ENCODE results near the gene PCDHA10.
"Not testable (repeated sequence)": the region's sequence is repeated elsewhere in the genome, so short reads cannot be mapped to it uniquely, and the experiment has no call there.

The PCDHA10 gene

DNA sequence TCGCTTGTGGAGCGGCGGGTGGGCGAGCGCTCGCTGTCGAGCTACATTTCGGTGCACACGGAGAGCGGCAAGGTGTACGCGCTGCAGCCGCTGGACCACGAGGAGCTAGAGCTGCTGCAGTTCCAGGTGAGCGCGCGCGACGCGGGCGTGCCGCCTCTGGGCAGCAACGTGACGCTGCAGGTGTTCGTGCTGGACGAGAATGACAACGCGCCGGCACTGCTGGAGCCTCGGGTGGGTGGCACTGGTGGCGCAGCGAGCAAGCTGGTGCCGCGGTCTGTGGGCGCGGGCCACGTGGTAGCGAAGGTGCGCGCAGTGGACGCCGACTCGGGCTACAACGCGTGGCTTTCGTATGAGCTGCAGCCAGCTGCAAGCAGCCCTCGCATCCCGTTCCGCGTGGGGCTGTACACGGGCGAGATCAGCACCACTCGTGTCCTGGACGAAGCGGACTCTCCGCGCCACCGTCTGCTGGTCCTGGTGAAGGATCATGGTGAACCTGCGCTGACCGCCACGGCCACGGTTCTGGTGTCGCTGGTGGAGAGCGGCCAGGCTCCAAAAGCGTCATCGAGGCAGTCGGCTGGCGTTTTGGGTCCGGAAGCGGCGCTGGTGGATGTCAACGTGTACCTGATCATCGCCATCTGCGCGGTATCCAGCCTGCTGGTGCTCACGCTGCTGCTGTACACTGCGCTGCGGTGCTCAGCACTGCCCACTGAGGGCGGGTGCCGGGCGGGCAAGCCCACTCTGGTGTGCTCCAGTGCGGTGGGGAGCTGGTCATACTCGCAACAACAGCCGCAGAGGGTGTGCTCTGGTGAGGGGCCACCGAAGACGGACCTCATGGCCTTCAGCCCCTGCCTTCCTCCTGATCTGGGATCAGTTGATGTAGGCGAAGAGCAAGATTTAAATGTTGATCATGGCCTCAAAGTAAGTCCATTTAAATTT is 12.6 kb upstream of the PCDHA10 start:
- DNase-seq = no peak

DNA sequence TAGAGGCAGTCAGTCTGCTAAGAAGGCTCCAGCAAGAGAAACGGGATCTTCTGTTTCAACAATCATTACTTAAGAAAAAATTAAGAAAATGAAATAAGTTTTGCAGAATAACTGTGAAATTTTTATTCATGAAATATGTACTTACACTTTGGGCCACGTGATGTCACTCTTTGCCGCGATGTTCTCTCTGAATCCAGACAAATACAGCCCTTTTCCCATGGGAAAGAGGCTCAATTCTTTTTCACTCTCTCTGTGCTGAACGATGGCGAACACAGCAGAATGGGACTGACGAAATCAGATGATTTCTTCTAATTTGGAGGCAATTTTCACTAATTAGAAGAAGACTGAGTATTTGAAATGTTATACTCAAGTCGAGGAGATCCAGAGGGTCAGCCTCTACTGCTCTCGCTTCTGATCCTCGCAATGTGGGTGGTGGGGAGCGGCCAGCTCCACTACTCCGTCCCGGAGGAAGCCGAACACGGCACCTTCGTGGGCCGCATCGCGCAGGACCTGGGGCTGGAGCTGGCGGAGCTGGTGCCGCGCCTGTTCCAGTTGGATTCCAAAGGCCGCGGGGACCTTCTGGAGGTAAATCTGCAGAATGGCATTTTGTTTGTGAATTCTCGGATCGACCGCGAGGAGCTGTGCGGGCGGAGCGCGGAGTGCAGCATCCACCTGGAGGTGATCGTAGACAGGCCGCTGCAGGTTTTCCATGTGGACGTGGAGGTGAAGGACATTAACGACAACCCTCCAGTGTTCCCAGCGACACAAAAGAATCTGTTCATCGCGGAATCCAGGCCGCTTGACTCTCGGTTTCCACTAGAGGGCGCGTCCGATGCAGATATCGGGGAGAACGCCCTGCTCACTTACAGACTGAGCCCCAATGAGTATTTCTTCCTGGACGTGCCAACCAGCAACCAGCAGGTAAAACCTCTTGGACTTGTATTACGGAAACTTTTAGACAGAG is 7.3 kb upstream of the PCDHA10 start, which contains the start of gene PCDHA9:
PCDHA9 (plus strand) TSS at position 244 of the 964 bp plus-strand sequence; CDS start at position 358, 114 bp downstream.
- DNase-seq = not testable (repeated sequence)

DNA sequence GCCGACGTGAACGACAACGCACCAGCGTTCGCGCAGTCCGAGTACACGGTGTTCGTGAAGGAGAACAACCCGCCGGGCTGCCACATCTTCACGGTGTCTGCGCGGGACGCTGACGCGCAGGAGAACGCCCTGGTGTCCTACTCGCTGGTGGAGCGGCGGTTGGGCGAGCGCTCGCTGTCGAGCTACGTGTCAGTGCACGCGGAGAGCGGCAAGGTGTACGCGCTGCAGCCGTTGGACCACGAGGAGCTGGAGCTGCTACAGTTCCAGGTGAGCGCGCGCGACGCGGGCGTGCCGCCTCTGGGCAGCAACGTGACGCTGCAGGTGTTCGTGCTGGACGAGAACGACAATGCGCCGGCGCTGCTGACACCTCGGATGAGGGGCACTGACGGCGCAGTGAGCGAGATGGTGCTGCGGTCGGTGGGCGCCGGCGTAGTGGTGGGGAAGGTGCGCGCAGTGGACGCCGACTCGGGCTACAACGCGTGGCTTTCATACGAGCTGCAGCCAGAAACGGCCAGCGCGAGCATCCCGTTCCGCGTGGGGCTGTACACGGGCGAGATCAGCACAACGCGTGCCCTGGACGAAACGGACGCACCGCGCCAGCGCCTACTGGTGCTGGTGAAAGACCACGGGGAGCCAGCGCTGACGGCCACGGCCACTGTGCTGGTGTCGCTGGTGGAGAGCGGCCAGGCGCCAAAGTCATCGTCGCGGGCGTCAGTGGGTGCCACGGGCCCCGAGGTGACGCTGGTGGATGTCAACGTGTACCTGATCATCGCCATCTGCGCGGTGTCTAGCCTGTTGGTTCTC is 5.7 kb upstream of the PCDHA10 start:
- not testable (repeated sequence) for DNase-seq

DNA sequence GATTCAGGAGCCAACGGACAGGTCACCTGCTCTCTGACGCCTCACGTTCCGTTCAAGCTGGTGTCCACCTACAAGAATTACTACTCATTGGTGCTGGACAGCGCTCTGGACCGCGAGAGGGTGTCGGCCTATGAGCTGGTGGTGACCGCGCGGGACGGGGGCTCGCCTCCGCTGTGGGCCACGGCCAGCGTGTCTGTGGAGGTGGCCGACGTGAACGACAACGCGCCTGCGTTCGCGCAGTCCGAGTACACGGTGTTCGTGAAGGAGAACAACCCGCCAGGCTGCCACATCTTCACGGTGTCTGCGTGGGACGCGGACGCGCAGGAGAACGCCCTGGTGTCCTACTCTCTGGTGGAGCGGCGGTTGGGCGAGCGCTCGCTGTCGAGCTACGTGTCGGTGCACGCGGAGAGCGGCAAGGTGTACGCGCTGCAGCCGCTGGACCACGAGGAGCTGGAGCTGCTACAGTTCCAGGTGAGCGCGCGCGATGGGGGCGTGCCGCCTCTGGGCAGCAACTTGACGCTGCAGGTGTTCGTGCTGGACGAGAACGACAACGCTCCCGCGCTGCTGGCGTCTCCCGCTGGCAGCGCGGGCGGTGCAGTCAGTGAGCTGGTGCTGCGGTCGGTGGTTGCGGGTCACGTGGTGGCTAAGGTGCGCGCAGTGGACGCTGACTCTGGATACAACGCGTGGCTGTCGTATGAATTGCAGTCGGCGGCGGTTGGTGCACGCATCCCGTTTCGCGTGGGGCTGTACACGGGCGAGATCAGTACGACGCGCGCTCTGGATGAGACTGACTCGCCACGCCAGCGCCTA is 1.7 kb downstream of the PCDHA10 start:
- DNase-seq = no peak

DNA sequence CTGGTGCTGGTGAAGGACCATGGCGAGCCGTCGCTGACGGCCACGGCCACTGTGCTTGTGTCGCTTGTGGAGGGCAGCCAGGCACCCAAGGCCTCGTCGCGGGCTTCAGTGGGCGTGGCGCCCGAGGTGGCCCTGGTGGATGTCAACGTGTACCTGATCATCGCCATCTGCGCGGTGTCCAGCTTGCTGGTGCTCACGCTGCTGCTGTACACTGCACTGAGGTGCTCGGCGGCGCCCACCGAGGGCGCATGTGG is 2.2 kb downstream of the PCDHA10 start:
- DNase-seq = no peak

GRCh38 chr5:140862441-140863295 is 7.0 kb downstream of the PCDHA10 start:
- DNase-seq = no peak

DNA sequence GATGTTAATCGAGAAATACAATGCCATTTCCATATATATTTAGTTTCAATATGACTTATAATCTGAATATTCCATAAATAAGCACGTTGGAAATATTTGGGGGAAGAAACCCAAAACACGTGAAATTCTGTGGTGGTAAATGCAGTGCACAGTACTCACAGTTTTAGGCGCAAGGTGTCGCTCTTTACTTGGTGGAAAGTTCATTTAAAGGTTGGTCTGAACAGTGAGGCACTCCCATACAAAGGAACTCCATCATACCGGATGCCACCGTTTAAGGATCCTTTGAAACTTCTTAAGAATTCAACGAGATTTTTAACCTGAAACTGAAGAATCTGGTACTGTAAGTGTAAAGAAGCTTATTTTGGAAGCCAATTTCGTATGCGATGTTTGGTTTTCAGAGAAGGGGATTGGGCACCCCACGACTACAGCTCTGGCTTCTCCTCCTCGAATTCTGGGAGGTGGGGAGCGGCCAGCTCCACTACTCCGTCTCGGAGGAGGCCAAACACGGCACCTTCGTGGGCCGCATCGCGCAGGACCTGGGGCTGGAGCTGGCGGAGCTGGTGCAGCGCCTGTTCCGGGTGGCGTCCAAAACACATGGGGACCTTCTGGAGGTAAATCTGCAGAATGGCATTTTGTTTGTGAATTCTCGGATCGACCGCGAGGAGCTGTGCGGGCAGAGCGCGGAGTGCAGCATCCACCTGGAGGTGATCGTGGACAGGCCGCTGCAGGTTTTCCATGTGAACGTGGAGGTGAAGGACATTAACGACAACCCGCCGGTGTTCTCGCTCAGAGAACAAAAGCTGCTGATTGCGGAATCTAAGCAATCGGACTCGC is 13.2 kb downstream of the PCDHA10 start, which contains the start of gene PCDHA11:
PCDHA11 (plus strand) TSS at position 237 of the 834 bp plus-strand sequence; CDS start at position 384, 147 bp downstream.
- no peak for DNase-seq

- DNase-seq = no peak
Observed at GRCh38 chr5:140869555-140869886, 13.8 kb downstream of the PCDHA10 start.

GRCh38 chr5:140870221-140871201 is 14.8 kb downstream of the PCDHA10 start:
- no peak for DNase-seq

DNA sequence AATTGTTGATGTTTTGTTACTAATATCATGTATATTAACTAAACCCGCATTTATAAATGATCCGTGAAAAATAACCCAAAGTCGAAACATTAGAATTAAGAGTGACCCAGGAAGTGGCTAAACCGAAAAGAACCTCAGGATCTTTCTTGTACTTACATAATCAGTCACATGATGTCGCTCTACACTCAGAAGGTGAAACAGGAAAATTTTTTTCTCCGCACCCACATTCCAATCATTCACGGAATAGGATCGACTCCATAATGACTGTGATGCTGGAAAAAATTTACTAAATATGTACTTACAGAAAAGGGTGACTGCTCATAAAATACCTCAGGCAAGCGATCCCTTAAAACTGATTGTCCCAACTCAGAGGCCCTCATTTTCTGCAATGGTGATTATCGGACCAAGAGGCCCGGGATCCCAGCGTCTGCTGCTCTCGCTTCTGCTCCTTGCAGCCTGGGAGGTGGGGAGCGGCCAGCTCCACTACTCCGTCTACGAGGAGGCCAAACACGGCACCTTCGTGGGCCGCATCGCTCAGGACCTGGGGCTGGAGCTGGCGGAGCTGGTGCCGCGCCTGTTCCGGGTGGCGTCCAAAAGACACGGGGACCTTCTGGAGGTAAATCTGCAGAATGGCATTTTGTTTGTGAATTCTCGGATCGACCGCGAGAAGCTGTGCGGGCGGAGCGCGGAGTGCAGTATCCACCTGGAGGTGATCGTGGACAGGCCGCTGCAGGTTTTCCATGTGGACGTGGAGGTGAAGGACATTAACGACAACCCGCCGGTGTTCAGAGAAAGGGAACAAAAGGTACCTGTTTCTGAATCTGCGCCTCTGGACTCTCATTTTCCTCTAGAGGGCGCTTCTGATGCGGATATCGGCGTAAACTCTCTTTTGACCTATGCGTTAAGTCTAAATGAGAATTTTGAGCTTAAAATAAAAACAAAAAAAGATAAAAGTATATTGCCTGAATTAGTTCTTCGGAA is 19.7 kb downstream of the PCDHA10 start, which contains the start of gene PCDHA12:
PCDHA12 (plus strand) TSS at position 224 of the 981 bp plus-strand sequence; CDS start at position 389, 165 bp downstream.
- DNase-seq = peak; percentile 30 to 83

GRCh38 chr5:140876541-140877261 is 21.0 kb downstream of the PCDHA10 start:
- not testable (repeated sequence) for DNase-seq

DNA sequence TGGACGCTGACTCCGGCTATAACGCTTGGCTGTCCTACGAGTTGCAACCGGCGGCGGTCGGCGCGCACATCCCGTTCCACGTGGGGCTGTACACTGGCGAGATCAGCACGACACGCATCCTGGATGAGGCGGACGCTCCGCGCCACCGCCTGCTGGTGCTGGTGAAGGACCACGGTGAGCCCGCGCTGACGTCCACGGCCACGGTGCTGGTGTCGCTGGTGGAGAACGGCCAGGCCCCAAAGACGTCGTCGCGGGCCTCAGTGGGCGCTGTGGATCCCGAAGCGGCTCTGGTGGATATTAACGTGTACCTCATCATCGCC is 21.5 kb downstream of the PCDHA10 start:
- no peak for DNase-seq

DNA sequence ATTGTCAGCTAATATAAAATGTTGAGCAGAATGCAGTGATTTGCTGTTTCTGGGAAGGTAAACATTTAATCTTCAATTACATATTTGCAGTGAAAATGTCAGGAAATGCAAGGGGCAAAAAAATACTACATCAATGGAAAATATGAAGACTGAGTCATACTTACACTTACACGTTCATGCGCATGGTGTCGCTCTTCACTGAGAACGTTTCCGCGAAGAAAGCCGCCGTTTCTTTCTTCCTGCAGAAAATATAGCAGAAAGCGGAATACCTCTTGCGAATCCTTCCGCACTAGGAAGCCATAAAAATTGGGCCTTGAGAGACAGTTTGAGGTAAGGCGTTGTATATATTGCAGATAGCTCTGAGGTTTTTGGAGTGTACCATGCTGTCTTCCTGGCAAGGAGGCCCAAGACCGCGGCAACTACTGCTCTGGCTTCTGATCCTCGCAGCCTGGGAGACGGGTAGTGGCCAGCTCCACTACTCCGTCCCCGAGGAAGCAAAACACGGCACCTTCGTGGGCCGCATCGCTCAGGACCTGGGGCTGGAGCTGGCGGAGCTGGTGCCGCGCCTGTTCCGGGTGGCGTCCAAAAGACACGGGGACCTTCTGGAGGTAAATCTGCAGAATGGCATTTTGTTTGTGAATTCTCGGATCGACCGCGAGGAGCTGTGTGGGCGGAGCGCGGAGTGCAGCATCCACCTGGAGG is 26.3 kb downstream of the PCDHA10 start, which contains the start of gene PCDHA13:
PCDHA13 (plus strand) TSS at position 236 of the 702 bp plus-strand sequence; CDS start at position 381, 145 bp downstream.
- no peak for DNase-seq

DNA sequence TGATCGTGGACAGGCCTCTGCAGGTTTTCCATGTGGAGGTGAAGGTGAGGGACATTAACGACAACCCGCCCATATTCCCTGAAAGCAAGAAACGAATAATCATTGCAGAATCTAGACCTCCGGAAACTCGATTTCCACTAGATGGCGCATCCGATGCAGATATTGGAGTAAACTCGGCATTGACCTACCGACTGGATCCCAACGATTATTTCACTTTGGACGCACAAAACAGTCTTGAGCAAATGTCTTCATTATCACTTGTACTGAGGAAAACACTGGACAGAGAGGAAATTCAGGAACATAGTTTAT is 26.8 kb downstream of the PCDHA10 start:
- no peak for DNase-seq

- no peak for DNase-seq
Observed at GRCh38 chr5:140883373-140883772, 27.7 kb downstream of the PCDHA10 start.
